Activated gamma-delta T cell (primary cell): ENCODE measurements around the gene PTPRG.

ENCODE experiments used
- DNase-seq: peaks from one replicate; lab custom pipeline; 2025; lab: John Stamatoyannopoulos, UW

The PTPRG gene

GRCh38 chr3:61562721-61563312 lies 1.4 kb downstream of the PTPRG start:
- no peak for DNase-seq

DNA sequence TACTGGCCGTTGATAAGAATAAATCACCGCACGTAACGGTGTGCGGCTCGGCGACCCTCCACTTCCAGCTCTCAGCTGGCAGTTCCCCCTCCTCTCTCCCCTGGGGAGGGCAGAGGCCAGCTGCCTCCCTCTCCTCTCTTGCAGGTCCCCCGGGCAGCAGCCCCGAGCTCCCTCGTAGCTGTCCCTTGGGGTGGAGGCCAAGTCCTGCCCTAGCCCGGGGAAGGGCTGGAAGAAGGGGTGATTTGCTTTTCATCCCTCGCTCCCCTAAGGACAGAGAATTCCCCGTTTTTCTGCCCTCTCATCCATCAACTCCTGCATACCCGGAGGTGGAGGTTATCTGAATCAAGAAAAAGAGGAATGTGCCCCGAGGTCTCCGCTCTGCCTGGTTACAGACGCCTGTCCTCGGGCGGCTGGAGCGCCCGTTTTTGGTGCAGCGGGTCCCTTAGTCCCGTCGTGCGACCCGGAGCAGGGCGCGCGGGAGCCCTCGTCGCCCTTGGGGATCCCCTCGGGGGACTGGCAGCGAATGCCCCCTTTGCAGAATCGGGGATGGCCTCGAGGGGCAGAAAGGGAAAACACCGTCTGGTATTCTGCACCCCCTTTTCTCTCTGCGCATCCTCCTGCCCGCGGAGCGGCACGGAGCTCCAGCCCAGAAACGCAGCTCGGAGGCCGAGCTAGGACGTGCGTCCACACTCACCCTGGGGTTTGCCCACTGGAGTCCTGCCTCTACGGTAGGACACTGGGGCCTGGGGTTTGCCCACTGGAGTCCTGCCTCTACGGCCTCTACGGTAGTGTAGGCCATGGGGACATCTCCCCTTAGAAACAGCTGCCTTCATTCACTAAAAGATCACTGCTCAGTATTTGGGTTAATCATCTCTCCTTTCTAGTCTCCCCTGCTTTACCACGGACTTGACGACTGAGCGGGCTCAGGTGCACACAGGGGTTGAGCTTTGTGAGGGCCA lies 2.2 kb downstream of the PTPRG start:
- DNase-seq: no peak

GRCh38 chr3:61564395-61565059 lies 3.2 kb downstream of the PTPRG start:
- no peak for DNase-seq

DNA sequence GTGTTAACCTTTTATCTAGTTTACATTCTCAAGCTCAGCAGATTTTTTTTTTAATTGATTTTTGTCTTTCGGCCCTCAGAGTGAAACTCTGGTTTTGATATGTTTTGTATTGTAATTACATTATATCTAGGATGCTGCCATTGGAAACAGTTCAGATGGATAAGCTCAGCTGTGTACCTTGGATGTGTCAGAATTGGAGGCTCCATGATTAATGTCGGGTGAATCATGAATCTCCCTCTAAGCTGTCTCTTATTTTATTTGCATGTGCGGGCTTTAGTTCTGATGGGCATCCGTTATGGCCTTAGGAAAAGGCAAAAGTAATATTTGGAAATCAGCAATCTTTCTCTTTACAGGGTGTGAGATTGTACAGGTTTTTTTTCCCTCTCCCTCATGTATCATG lies 4.2 kb downstream of the PTPRG start:
- DNase-seq: no peak

GRCh38 chr3:61568127-61568526 lies 6.8 kb downstream of the PTPRG start:
- DNase-seq: no peak

GRCh38 chr3:61569856-61570580 lies 8.6 kb downstream of the PTPRG start:
- no peak for DNase-seq

- DNase-seq: no peak
These were observed 9.4 kb downstream of the PTPRG start for GRCh38 chr3:61570813-61571212.

- no peak for DNase-seq
These were observed 10.4 kb downstream of the PTPRG start for GRCh38 chr3:61571516-61572336.

GRCh38 chr3:61572879-61573278 lies 11.5 kb downstream of the PTPRG start:
- no peak for DNase-seq

- DNase-seq: no peak
These were observed 12.1 kb downstream of the PTPRG start for GRCh38 chr3:61573441-61573840.

DNA sequence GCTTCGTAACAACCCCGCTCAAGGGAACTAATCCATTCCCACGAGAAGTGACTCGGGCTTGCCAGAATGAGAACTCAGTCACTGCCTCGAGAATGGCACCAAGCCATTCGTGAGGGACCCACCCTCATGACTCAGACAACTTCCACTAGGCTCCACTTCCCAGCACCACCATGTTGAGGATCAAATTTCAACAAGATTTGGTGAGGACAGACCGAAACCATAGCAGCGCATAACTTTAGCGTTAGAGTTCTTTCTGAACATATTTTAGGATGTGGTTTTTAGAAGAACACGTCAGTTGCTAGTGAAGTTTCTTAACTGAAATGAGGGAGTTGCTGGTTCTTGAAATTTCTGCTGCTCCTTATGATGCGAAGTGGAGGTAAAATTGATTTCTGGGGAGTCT lies 13.5 kb downstream of the PTPRG start:
- DNase-seq: no peak

DNA sequence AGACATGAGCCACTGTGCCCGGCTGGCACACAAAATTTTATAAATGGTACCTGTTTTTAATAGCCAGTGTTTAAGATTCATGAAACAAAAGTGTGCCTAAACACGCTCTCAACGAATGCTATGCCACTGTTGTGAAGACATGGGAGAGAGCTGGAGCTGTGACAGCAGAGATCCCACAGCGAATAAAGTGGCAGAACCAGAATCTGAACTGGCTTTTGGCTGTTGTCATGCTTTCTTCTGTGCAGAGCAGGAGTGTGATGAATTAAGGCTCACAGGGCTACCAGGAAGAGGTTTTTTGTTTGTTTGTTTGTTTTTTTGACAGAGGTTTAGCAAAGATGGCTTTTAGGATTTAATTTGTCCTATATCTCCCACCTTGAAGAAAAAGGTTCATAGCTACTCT lies 14.5 kb downstream of the PTPRG start:
- DNase-seq: no peak

DNA sequence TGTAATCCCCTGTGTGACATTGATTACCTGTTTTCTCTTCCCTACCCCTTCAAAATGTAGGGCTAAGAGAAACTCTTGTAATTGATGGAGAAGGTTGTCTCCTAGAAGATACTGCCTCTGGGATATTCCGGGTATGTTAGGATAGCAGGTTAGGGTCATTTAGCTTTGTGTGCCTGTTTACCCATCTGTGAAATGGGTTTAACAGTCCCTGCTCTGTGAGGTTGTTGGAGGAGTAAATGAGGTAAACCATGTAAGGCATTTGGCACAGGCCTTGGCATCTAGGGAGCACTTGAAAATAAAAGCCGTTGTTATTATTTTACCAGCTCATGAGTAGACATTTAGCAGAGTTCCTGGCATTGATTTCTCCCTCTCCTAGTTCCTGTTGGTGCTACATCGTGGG lies 16.4 kb downstream of the PTPRG start:
- no peak for DNase-seq

DNA sequence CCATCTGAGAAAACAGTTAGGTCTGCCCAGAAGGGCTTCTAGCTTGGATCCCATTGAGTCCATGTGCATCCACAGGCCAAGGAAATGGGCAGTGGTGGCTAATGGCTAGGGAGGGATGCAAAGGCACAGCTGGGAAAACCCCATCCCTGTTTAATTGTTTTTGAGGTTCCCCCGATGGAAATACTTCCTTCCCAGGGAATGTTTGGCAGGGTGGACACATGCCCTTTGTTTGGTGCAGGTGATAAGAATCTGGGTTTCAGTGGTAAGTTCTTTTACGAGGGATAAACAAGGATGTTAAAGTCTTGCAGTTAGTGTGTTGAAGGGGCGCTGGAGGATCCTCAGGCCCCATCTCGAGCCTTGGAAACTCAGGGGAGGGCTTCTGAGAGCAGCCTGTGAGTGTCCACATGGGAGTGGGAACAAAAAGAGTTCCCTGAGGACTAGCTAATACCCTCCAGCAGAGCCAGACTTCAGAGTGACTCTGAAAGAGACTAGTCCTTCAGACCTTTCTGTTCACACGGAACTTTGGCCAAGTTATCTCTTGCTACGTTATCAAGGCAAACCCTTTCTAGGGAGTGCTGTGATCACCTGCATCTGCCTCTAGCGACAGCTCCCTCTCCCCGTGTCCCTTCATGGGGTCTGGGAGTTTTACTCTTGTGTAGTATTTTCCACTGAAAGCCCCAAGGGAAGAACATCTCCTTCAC lies 17.4 kb downstream of the PTPRG start:
- no peak for DNase-seq

DNA sequence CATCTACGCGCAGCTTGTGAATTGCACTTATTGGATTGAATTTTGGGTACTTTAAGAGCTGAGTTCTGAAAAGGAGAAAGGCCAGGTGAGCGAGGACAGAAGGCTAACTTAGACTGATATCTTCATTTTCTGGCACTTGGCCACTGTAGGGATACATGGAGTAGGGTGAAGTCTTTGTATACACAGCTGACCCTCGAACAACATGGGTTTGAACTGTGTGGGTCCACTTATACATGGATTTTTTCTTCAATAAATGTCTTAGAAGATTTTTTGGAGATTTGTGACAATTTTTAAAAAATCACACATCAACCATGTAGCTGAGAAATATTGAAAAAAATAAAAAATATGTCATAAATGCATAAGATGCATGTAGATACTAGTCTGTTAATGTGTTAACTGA lies 18.3 kb downstream of the PTPRG start:
- no peak for DNase-seq

- DNase-seq: no peak
These were observed 19.7 kb downstream of the PTPRG start for GRCh38 chr3:61580982-61581643.

- DNase-seq: no peak
These were observed 20.9 kb downstream of the PTPRG start for GRCh38 chr3:61582287-61582686.

DNA sequence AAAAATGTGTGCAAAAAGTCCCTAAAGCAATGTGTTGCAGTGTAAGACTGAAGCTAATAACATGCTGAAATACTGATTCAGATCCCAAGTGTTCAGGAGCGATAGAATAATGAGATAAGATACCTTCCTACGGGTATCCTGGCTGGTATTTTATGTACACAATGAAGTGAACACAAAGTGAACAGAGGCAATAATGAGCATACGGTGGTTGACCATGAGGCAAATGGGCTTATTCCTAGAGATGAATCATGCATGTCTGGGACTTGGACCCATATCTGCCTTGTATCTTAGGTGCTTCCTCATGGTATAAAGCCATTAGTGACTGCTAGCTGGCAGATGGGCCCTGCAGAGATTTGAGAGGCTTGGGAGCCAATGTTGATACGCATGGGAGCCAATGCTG lies 21.5 kb downstream of the PTPRG start:
- DNase-seq: no peak

DNA sequence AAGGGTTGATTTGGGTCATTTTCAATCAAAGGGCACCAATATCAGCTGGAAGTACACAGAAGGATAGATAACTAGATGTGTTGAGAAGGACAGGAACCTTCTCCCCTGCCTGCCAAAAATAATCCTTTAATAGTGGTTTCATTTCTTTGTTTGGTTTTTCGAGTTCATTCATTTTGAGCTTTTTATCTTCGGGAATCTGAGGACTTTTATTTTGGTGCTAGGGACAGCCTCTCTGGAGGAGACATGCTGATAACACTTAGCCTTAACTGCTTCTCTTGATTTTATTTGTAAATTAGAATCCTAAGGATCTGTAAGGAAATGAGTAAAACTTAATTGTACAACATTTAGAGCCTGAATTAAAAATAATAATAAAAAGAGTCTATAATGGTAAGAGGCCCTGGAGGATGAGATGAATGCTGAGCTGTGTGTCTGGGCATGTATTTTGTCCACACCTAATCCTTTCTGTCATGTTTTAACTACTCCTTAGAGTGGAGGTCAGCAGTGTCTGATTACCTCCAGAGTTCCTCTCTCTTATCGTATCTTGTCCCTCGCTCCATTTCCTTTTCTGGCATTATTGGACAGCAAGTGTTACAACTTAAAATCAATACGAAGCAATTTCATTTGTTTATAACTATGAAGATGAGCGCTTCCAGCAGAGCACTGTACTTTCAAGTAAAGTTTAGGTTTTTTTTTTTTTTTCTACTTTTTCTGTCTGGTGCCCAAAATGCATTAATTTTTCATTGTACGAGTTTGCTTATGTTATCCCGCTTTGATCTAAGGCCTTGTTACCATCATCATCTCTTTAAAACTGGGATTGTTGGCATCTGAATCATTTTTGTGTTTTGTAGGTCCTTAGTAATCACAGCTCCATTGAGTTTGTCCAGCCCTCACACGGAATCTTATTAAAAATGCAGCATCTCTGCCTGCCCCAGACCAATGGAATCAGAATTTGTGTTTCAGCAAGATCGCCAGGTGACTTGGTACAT lies 22.8 kb downstream of the PTPRG start:
- no peak for DNase-seq
